HCT116 (cell line): ENCODE data around the gene MED25. TPM values are rescaled to one million over a fixed set of nuclear protein-coding genes. Genes with fewer than 3 reads are reported as not detected.

ENCODE experiments used
- ATAC-seq: fragments of 200-7000 bp; cut with Tn5 transposase; 2 replicates; pipeline ENCODE4 v1.9.1; 2020; ENCODE audit warnings: mild to moderate bottlenecking, moderate library complexity
- BruUV-seq: library from RNA; stranded (reverse); fragments of 400-500 nt; replicated peaks from 2 replicates; lab custom pipeline; 2021; lab: Mats Ljungman, UMichigan
- CTCF ChIA-PET: fragments of 300-600 bp; sonication (Branson Sonifier 250); formaldehyde crosslinking; loops from one replicate; lab custom pipeline; 2021; ENCODE audit warnings: antibody characterized with exemption; lab: Charles Lee
- POLR2A ChIA-PET: fragments of 300-600, 350-600 bp; sonication (Branson Sonifier 250); formaldehyde crosslinking; loops from one replicate; lab custom pipeline; 2021; ENCODE audit warnings: antibody characterized with exemption; lab: Charles Lee
- RAD21 ChIA-PET, 2 experiments: fragments of 300-600 bp; sonication (Branson Sonifier 250); formaldehyde crosslinking; loops; one replicate each; lab custom pipeline; 2023; ENCODE audit warnings: low total read pairs in 2 of 2; ENCODE audit not compliant: uncharacterized antibody in 2 of 2, unreplicated experiment in 2 of 2, low non-redundant PET in 1 of 2; lab: Charles Lee
- DNase-seq: peaks from one replicate; pipeline ENCODE4 v3.0.0-alpha.2; 2010; ENCODE audit warnings: low read depth, low spot score
- H2AFZ ChIP-seq: fragments of 200-600 bp; shearing (Covaris generic), sonication (generic); 2 replicates; pipeline ENCODE4 v1.6.1; 2017; ENCODE audit warnings: low read depth, mixed run types, mixed read lengths, antibody characterized with exemption, low read length; ENCODE audit not compliant: poor library complexity, severe bottlenecking
- H3K27ac ChIP-seq: 2 replicates; pipeline ENCODE4 v1.5.1; 2012; ENCODE audit warnings: low read depth, low read length
- H3K27me3 ChIP-seq: fragments of 200-600 bp; sonication (generic); 2 replicates; pipeline ENCODE4 v1.6.1; 2016; ENCODE audit warnings: mixed run types, low read length, mixed read lengths; ENCODE audit not compliant: insufficient read depth
- H3K36me3 ChIP-seq, 2 experiments: fragments of 200-500 bp in 1 of 2; fragments of 200-600 bp in 1 of 2; sonication (Bioruptor generic) in 1 of 2; sonication (generic) in 1 of 2; 2 replicates each; pipeline versions ENCODE4 v1.5.1 to v1.6.1; 2014 to 2016; ENCODE audit warnings: low read length in 2 of 2, inconsistent platforms in 1 of 2, mixed read lengths in 1 of 2, mixed run types in 1 of 2; ENCODE audit not compliant: insufficient read depth in 2 of 2, control insufficient read depth in 1 of 2
- H3K4me1 ChIP-seq, 2 experiments: fragments of 200-600 bp in 1 of 2; sonication (generic) in 1 of 2; 2 replicates each; pipeline versions ENCODE4 v1.5.1 to v1.6.1; 2012 to 2017; ENCODE audit warnings: low read length in 2 of 2, inconsistent platforms in 1 of 2, mild to moderate bottlenecking in 1 of 2, mixed read lengths in 1 of 2, mixed run types in 1 of 2, moderate library complexity in 1 of 2; ENCODE audit not compliant: insufficient read depth in 2 of 2, control insufficient read depth in 1 of 2
- H3K4me2 ChIP-seq: fragments of 200-600 bp; sonication (generic); 2 replicates; pipeline ENCODE4 v1.6.1; 2017; ENCODE audit warnings: mixed run types, low read length, mixed read lengths
- H3K4me3 ChIP-seq, 2 experiments: fragments of 200-600 bp in 1 of 2; sonication (generic) in 1 of 2; replicated peaks in 1 of 2; 2 replicates each; pipeline ENCODE4 v1.5.1; 2011 to 2016; ENCODE audit warnings: low read length in 2 of 2, control low read depth in 1 of 2, low read depth in 1 of 2, mild to moderate bottlenecking in 1 of 2, mixed read lengths in 1 of 2, mixed run types in 1 of 2
- H3K79me2 ChIP-seq: fragments of 200-600 bp; sonication (generic); 2 replicates; pipeline ENCODE4 v1.6.1; 2017; ENCODE audit warnings: mild to moderate bottlenecking, mixed run types, low read length, moderate library complexity, mixed read lengths; ENCODE audit not compliant: insufficient read depth
- H3K9ac ChIP-seq: fragments of 200-600 bp; sonication (generic); 2 replicates; pipeline ENCODE4 v1.6.1; 2016; ENCODE audit warnings: low read length, mixed read lengths
- H3K9me2 ChIP-seq: fragments of 200-600 bp; sonication (generic), shearing (Covaris generic); 2 replicates; pipeline ENCODE4 v1.6.1; 2017; ENCODE audit warnings: mixed run types, mild to moderate bottlenecking, moderate library complexity; ENCODE audit not compliant: insufficient read depth
- H3K9me3 ChIP-seq, 2 experiments: fragments of 200-500 bp in 1 of 2; fragments of 200-600 bp in 1 of 2; sonication (Bioruptor generic) in 1 of 2; sonication (generic) in 1 of 2; 2 replicates each; pipeline ENCODE4 v1.6.1; 2014 to 2017; ENCODE audit warnings: low read length in 2 of 2, mixed read lengths in 2 of 2, inconsistent platforms in 1 of 2, low read depth in 1 of 2, mild to moderate bottlenecking in 1 of 2, mixed run types in 1 of 2, moderate library complexity in 1 of 2; ENCODE audit not compliant: control insufficient read depth in 1 of 2, insufficient read depth in 1 of 2
- H4K20me1 ChIP-seq: fragments of 200-600 bp; sonication (generic), shearing (Covaris generic); 2 replicates; pipeline ENCODE4 v1.6.1; 2017; ENCODE audit warnings: mixed run types, mild to moderate bottlenecking, moderate library complexity; ENCODE audit not compliant: insufficient read depth
- EZH2 ChIP-seq: fragments of 200-600 bp; sonication (generic); IDR thresholded peaks from 2 replicates; pipeline ENCODE4 v1.6.1; 2017; ENCODE audit warnings: antibody characterized with exemption, mixed run types
- EZH2phosphoT487 ChIP-seq: fragments of 200-600 bp; IDR thresholded peaks from 2 replicates; pipeline ENCODE4 v1.6.1; 2018; ENCODE audit warnings: antibody characterized with exemption, borderline replicate concordance
- POLR2AphosphoS5 ChIP-seq: IDR thresholded peaks from 2 replicates; pipeline ENCODE4 v1.6.1; 2011; ENCODE audit warnings: mild to moderate bottlenecking, low read depth, low read length, moderate library complexity
- RAD21 ChIP-seq: IDR thresholded peaks from 2 replicates; pipeline ENCODE4 v1.6.1; 2012; ENCODE audit warnings: low read depth, mild to moderate bottlenecking
- SRF ChIP-seq: IDR thresholded peaks from 2 replicates; pipeline ENCODE4 v1.6.1; 2012; ENCODE audit warnings: low read depth
- TCF7L2 ChIP-seq: IDR thresholded peaks from 2 replicates; pipeline ENCODE4 v1.7.0; 2011; ENCODE audit warnings: borderline replicate concordance, inconsistent platforms; ENCODE audit not compliant: insufficient read depth, insufficient read length; ENCODE audit errors: extremely low read depth
- ZNF274 ChIP-seq: fragments of 200-500 bp; sonication (Bioruptor generic); IDR thresholded peaks from 2 replicates; pipeline ENCODE4 v1.6.1; 2014; ENCODE audit warnings: mild to moderate bottlenecking, low read depth, low read length, inconsistent platforms
- intact Hi-C: fragments of 100-400 bp; cut with micrococcal nuclease; formaldehyde crosslinking; loops from 2 replicates; pipeline ENCODE4 v1.10.0; 2022
- total RNA-seq: library from RNA; stranded (reverse); gene quantifications from one replicate; pipeline ENCODE4 v1.2.1, GENCODE V29; 2021; ENCODE audit not compliant: unreplicated experiment
- TF ChIP-seq, protein P1 (sequence below): IDR thresholded peaks from 2 replicates; pipeline ENCODE4 v1.6.1; 2012

MED25 gene
- total RNA-seq, 1 experiment from 2014 or later = 77.7 TPM

DNA sequence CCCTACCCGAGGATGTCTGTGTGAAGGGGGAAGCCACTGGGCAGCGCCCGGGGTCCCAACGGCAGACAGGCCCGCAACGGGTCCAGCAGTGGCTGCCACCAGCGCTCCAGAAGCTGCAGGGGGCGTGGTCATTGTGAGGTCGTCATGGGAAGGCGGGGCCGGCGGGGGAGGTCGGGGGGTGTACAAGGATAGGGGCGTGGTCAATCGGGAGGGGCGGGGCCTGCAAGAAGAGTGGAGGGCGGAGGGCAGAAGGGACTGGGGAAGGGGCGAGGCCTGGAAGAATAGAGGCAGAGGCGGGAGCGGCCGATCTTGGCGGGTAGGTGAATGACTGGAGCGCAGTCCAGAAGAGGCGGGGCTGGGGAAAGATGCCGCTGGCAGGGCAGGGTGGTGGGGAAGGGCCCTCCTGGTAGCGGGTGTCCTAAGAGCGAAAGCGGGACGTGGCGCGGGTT lies 9.4 kb upstream of the MED25 start:
- Histone ChIP-seq H3K4me3 (peak overlapping the region; percentile 49 to 60), H3K4me1 (peaks cover 4 to 41% of the 10 kb centered on the region in 2 experiments), H3K9me3 (no peaks in the 10 kb centered on the region), H3K36me3 (no peaks in the 10 kb centered on the region), H3K4me2 (peak overlapping the region; percentile 78), H3K9ac (peak overlapping the region; percentile 66), H3K79me2 (no peaks in the 10 kb centered on the region), H3K9me2 (no peaks in the 10 kb centered on the region), H3K27ac (peak overlapping the region; percentile 63; the same call in 1 of the 2 replicates), H4K20me1 (no peaks in the 10 kb centered on the region), H3K27me3 (no peaks in the 10 kb centered on the region), H2AFZ (no peak overlapping the region)
- intact Hi-C loops = loop anchor here (5.0 kb wide), 1 partner anchor 41 kb away; the partner anchor contains the start of gene AP2A1
- RAD21 ChIA-PET = no interaction called here
- no TSS peak for BruUV-seq
- CTCF ChIA-PET = no interaction called here
- ATAC-seq = peak; percentile 45
- no peak for DNase-seq
- TF ChIP-seq SRF = no peak
- TF ChIP-seq RAD21 = no peak
- no peak for TF ChIP-seq EZH2
- TF ChIP-seq TCF7L2 = no peak
- TF ChIP-seq POLR2AphosphoS5 = 0 out of 2 replicates have a peak, but pooled peaks have one; percentile 13
- POLR2A ChIA-PET = no interaction called here

DNA sequence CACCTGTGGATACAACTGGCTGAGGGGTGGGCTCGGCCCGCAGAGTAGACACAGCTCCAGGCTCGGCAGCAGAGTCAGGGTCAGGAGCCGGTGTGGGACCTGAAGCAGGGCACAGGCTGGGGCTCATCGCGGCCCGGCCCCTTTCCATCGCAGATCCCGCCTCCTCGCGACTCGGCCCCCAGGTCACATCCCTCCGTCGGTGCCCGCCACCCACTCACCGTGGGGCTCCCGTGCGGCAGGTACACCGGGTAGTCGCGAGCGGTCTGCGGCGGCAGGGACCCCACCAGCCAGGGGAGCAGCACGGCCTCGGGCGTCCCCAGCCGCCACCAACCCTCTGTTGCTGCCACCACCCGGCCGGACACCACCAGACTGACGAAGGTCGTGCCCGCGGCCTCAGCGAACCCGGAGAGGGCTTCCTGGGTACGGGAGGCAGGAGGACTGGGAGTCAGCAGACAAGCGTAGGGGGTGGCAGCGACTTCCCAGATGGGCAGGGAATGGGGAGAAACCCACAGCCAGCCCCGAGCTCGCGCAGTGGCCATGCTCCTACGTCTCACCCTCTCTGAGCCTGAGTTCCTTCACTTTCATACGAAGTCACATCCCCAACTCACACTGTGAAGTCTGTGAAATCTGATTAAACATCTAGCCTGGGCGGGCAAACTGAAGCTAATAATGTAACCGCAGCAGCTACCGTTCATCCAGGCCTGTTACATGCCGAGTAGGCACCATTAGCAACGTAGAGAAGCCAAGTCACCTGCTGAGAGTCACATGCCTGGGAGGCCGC lies 8.7 kb upstream of the MED25 start:
- Histone ChIP-seq H4K20me1 (no peaks in the 10 kb centered on the region), H3K4me3 (peak overlapping the region; percentile 49 to 60), H3K9me3 (no peaks in the 10 kb centered on the region), H3K27me3 (no peaks in the 10 kb centered on the region), H3K4me1 (peaks cover 10 to 47% of the 10 kb centered on the region in 2 experiments), H3K36me3 (no peaks in the 10 kb centered on the region), H3K9me2 (no peaks in the 10 kb centered on the region), H3K27ac (peak overlapping the region; percentile 63), H3K4me2 (peak overlapping the region; percentile 78), H3K9ac (peak overlapping the region; percentile 66), H3K79me2 (no peaks in the 10 kb centered on the region), H2AFZ (no peak overlapping the region)
- DNase-seq (no peak), ATAC-seq (peak; percentile 51)
- ChIA-PET POLR2A (no interaction called here), RAD21 (no interaction called here), CTCF (interaction anchor here (1.2 kb wide), 1 partner anchor 92 kb away, joined by 3 read pairs; no protein-coding TSS in a partner anchor)
- no TSS peak for BruUV-seq
- intact Hi-C loops = loop anchor here (5.0 kb wide), 1 partner anchor 42 kb away; the partner anchor contains the start of gene AP2A1
- TF ChIP-seq, protein P1, sequence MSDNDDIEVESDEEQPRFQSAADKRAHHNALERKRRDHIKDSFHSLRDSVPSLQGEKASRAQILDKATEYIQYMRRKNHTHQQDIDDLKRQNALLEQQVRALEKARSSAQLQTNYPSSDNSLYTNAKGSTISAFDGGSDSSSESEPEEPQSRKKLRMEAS = peak; percentile 33; the same call in 1 of the 2 replicates
- no peak for TF ChIP-seq ZNF274
- TF ChIP-seq EZH2phosphoT487 = no peak
